Prostate gland (tissue), 2 donors: ENCODE results near the gene RAB8A. TPM values are rescaled to one million over a fixed set of nuclear protein-coding genes. Genes with fewer than 3 reads are reported as not detected.

ENCODE experiments used
- DNase-seq: peaks from one replicate; pipeline ENCODE4 v3.0.0-alpha.2; 2019; ENCODE audit warnings: low spot score
- H3K27ac ChIP-seq, 2 donors: fragments of 200-600 bp; sonication (generic); 2 replicates each; pipeline ENCODE4 v1.5.1; 2017 to 2019
- H3K27me3 ChIP-seq: fragments of 200-600 bp; sonication (generic); replicated peaks from 2 replicates; pipeline ENCODE4 v1.5.1; 2019; ENCODE audit not compliant: insufficient read depth
- H3K36me3 ChIP-seq, 2 donors: fragments of 200-600 bp; sonication (generic); 1 replicate in 1 of 2; 2 replicates in 1 of 2; pipeline versions ENCODE4 v1.5.1 to v1.8.1; 2017 to 2019
- H3K4me1 ChIP-seq: fragments of 200-600 bp; sonication (generic); replicated peaks from 2 replicates; pipeline ENCODE4 v1.5.1; 2019
- H3K4me3 ChIP-seq, 2 donors: fragments of 200-600 bp; sonication (generic); 2 replicates each; pipeline ENCODE4 v1.5.1; 2017 to 2019
- H3K9me3 ChIP-seq: fragments of 200-600 bp; sonication (generic); 2 replicates; pipeline ENCODE4 v1.5.1; 2017
- POLR2A ChIP-seq: fragments of 450-650 bp; IDR thresholded peaks from one replicate; pipeline ENCODE4 v1.6.1; 2016; ENCODE audit warnings: antibody characterized with exemption, mild to moderate bottlenecking
- POLR2AphosphoS5 ChIP-seq: sonication (generic); formaldehyde crosslinking; IDR thresholded peaks from one replicate; pipeline ENCODE4 v1.6.1; 2017; ENCODE audit warnings: antibody characterized with exemption
- WGBS: methylation state at CpG from one replicate; pipeline ENCODE4 v1.1.5; 2018; 5-methylcytosine and 5-hydroxymethylcytosine counted together
- intact Hi-C: fragments of 100-400 bp; cut with DNase I; formaldehyde crosslinking; loops from one replicate; pipeline ENCODE4 v1.14.2; 2022
- total RNA-seq, 2 donors: library from RNA; depleted of rRNA; stranded (reverse); fragments of >200 nt; gene quantifications; one replicate each; pipeline ENCODE4 v1.1.0, GENCODE V29; 2016
- TF ChIP-seq, protein P1 (sequence below), 4 experiments: fragments of 200-600 bp in 2 of 4; fragments of 450-650 bp in 2 of 4; sonication (generic) in 2 of 4; IDR thresholded peaks; 1 replicate in 3 of 4; 2 replicates in 1 of 4; pipeline ENCODE4 v1.5.1; 2016 to 2019; ENCODE audit warnings: antibody characterized with exemption in 4 of 4, mild to moderate bottlenecking in 2 of 4, moderate library complexity in 2 of 4

Gene RAB8A
- total RNA-seq, 2 donors from 2014 or later = 67.8 to 70.5 TPM

- Histone ChIP-seq H3K4me3 (peak overlapping the region; percentile 97), H3K4me1 (peaks cover 5% of the 10 kb centered on the region), H3K36me3 (no peaks in the 10 kb centered on the region), H3K27me3 (no peaks in the 10 kb centered on the region), H3K27ac (peak overlapping the region; percentile 93 to 98), H3K9me3 (no peaks in the 10 kb centered on the region)
- no peak for DNase-seq
- 2% methylated on average over 36 of the region's 37 CpGs for WGBS
- TF ChIP-seq, protein P1, sequence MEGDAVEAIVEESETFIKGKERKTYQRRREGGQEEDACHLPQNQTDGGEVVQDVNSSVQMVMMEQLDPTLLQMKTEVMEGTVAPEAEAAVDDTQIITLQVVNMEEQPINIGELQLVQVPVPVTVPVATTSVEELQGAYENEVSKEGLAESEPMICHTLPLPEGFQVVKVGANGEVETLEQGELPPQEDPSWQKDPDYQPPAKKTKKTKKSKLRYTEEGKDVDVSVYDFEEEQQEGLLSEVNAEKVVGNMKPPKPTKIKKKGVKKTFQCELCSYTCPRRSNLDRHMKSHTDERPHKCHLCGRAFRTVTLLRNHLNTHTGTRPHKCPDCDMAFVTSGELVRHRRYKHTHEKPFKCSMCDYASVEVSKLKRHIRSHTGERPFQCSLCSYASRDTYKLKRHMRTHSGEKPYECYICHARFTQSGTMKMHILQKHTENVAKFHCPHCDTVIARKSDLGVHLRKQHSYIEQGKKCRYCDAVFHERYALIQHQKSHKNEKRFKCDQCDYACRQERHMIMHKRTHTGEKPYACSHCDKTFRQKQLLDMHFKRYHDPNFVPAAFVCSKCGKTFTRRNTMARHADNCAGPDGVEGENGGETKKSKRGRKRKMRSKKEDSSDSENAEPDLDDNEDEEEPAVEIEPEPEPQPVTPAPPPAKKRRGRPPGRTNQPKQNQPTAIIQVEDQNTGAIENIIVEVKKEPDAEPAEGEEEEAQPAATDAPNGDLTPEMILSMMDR (IDR thresholded peaks at IDR 0.05) = no peak
- peak; percentile 81 for TF ChIP-seq POLR2A
- TF ChIP-seq POLR2AphosphoS5 = no peak
- intact Hi-C loops = loop anchor here (2.0 to 5.0 kb wide), 3 partner anchors 35 to 71 kb away; partner anchors contain the start of gene TPM4
Observed at GRCh38 chr19:16111909-16112752, 442 bp downstream of the RAB8A start.

DNA sequence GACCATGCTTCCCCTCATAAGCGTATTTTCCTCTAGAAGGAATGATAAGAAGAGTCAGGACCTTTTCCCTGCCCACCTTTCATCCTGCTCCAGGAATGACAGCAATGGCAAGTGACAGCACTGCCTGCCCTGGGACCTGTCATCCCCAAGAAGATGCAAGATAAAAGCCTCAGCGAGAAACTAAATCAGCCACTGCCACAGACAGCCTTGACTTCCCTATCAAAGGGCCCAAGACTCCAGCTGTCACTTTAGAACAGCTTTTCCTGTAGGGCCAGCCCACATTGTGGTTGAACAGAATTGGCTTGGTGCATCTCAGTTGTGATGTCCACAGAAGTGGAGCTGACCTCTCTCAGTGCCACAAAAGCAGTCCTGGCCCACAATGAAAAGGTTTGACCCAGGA is 1.1 kb downstream of the RAB8A start:
- Histone ChIP-seq H3K27ac (peak overlapping the region in 1 of 2 donors; percentile 93), H3K4me3 (peak overlapping the region in 1 of 2 donors; percentile 97), H3K27me3 (no peaks in the 10 kb centered on the region), H3K36me3 (no peaks in the 10 kb centered on the region), H3K9me3 (no peaks in the 10 kb centered on the region), H3K4me1 (peaks cover 5% of the 10 kb centered on the region)
- TF ChIP-seq POLR2A (no peak), POLR2AphosphoS5 (no peak)
- TF ChIP-seq, protein P1 (IDR thresholded peaks at IDR 0.05) = no peak
- DNase-seq = no peak
- intact Hi-C loops = loop anchor here (5.0 kb wide), 2 partner anchors 35 to 70 kb away; partner anchors contain the start of gene TPM4
- 24% methylated on average over 2 of the region's 2 CpGs for WGBS

DNA sequence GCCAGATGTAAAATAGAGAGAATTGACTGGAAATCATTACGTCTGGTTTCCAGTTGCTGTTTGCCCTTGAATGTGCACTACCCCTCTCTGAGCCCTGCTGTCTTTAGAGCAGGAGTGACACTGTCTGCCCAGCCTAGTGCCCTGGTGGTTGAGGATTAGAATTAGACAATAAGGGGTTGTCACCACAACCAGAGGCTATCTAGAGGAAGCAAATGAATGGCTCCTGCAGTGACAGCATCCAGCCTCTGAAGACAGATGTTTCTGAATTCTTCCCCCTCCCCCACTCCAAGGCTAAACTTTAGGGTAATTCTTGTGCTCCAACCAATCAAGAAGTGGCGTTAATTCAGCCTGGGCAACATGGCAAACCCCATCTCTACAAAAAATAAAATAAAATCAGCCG is 2.0 kb downstream of the RAB8A start:
- Histone ChIP-seq H3K27ac (no peak overlapping the region), H3K27me3 (no peaks in the 10 kb centered on the region), H3K9me3 (no peaks in the 10 kb centered on the region), H3K36me3 (peaks cover 0 to 8% of the 10 kb centered on the region in 2 donors), H3K4me1 (peaks cover 5% of the 10 kb centered on the region), H3K4me3 (no peak overlapping the region)
- intact Hi-C loops = loop anchor here (5.0 kb wide), 2 partner anchors 36 to 69 kb away; partner anchors contain the start of gene TPM4
- 85% methylated on average over 3 of the region's 3 CpGs for WGBS
- no peak for TF ChIP-seq POLR2AphosphoS5
- no peak for TF ChIP-seq POLR2A
- TF ChIP-seq, protein P1 (IDR thresholded peaks at IDR 0.05) = no peak
- no peak for DNase-seq

- Histone ChIP-seq H3K27ac (no peak overlapping the region), H3K4me1 (peaks cover 5% of the 10 kb centered on the region), H3K36me3 (peaks cover 0 to 15% of the 10 kb centered on the region in 2 donors), H3K4me3 (no peak overlapping the region), H3K9me3 (no peaks in the 10 kb centered on the region), H3K27me3 (no peaks in the 10 kb centered on the region)
- TF ChIP-seq, protein P1 (IDR thresholded peaks at IDR 0.05) = no peak
- TF ChIP-seq POLR2AphosphoS5 = no peak
- no peak for TF ChIP-seq POLR2A
- 84% methylated on average over 9 of the region's 9 CpGs for WGBS
- intact Hi-C loops = no loop called here
- DNase-seq = no peak
Observed at GRCh38 chr19:16115301-16116039, 3.8 kb downstream of the RAB8A start.
